ENCODE data around the gene C1QTNF4. TPM values are rescaled to one million over a fixed set of nuclear protein-coding genes. Genes with fewer than 3 reads are reported as not detected.
A peak's percentile ranks its signal among the peaks of the same experiment; 100 is the strongest.
"Not testable (repeated sequence)": the region's sequence is repeated elsewhere in the genome, so short reads cannot be mapped to it uniquely, and the experiment has no call there.

C1QTNF4 gene
- total RNA-seq, 5 donors from 2014 or later (not counting 1 experiment from before 2014, with no cell fraction given): 0.53 to 2.0 (median 1.5) TPM

DNA sequence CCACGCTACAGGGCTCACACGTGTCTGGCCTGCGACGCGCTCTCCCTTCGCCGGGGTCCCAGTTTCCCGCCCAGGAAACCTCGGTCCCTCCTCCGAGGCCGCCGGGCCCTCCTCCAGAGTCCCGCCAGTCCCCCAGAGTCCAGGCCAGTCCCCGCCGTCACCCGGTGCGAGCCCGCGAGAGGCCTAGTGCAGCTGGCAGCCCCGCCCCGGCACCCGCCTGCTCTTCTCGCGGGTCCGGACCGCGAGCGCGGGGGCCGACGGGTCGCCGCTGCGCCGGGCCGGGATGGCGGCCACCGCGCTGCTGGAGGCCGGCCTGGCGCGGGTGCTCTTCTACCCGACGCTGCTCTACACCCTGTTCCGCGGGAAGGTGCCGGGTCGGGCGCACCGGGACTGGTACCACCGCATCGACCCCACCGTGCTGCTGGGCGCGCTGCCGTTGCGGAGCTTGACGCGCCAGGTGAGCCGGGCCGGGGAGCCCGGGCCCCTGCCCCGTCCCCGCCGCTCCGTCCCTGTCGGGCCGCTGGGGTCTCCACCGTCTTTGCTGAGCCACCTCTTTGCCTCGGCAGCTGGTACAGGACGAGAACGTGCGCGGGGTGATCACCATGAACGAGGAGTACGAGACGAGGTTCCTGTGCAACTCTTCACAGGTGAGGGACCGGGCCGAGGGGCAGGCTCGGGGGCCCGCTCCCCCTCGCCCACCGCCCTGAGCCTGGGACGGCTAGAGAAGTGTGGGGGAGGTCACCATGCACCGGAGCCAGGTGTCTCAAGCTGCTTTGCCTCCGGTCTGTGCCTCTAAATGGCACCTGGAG, 28.7 kb downstream of the C1QTNF4 start, which contains the start of gene PTPMT1:
Gene PTPMT1 (plus strand): TSS at position 260 of the 809 bp plus-strand sequence. CDS start 24 bp downstream, at position 284.
- Histone ChIP-seq H3K27ac (ENCODE audit: low read length) (peak within 1 kb of the TSS; percentile 81), H3K36me3 (ENCODE audit: control insufficient read depth in 2 of 2, extremely low read depth in 1 of 2, insufficient read depth in 1 of 2, low read length in 1 of 2) (peaks cover 0 to 9% of the 10 kb centered on the region in 2 donors), H3K4me1 (ENCODE audit: control insufficient read depth in 1 of 2, extremely low read depth in 1 of 2, insufficient read depth in 2 of 2, low read length in 2 of 2) (peaks cover 4 to 24% of the 10 kb centered on the region in 2 experiments), H3K9me3 (no peaks in the 10 kb centered on the region), H3K27me3 (replicated peaks in 1 of 2; ENCODE audit: control insufficient read depth in 2 of 2, extremely low read depth in 1 of 2, insufficient read depth in 2 of 2, low read length in 1 of 2) (no peaks in the 10 kb centered on the region), H3K4me3 (ENCODE audit: control insufficient read depth in 1 of 2, extremely low read depth in 1 of 2, low read length in 1 of 2) (peak within 1 kb of the TSS; percentile 83 to 91)
- peak; percentile 87 to 93 (median 90) for ATAC-seq (replicated peaks in 1 of 4)
- ChIA-PET CTCF (interaction anchor here (0.6 to 1.9 kb wide), 4 partner anchors 8 to 14 kb away, joined by 3 to 11 read pairs (median 4); partner anchors contain the start of genes KBTBD4 (in 1 of the 2) and NDUFS3 (in 1 of the 2)), POLR2A (interaction anchor here (0.5 to 1.4 kb wide), 5 partner anchors 11 to 56 kb away, joined by 3 to 4 read pairs (median 3); no protein-coding TSS in a partner anchor)
- Mint-ChIP-seq H3K36me3 (no peaks in the 10 kb centered on the region), H3K27ac (peak within 1 kb of the TSS; percentile 76 to 85), H3K4me3 (peak within 1 kb of the TSS; percentile 77 to 83 (median 79)), H3K9me3 (no peaks in the 10 kb centered on the region), H3K4me1 (peaks cover 8 to 24% (median 22%) of the 10 kb centered on the region in 3 donors), H3K27me3 (no peaks in the 10 kb centered on the region)
- under 1% methylated on average over 86 of the region's 86 CpGs for WGBS (ENCODE audit: insufficient coverage)
- peak; percentile 12 to 71 (median 51) for DNase-seq

DNA sequence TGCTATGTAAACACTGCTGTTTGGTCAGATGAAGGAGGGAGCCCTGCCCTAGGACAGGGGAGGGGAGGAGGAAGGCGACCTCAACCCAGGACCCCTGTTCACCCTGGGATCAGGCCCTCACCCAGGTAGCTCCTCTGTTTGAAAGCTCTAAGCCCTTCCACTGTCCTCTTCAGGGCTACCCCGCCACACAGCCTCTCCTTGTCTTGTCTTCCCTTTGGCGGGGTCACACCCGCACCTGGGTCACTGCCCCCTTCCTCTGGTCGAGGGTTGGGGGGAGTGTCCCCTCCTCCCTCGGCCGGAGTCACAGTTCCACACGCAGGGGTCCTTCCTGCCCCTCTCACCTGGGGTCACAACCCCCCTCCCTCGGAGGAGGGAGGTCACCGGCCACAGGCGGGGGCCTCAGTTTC, 29.3 kb downstream of the C1QTNF4 start:
- no peaks in the 10 kb centered on the region for H3K9me3 ChIP-seq
- H3K27me3 ChIP-seq (replicated peaks in 1 of 2; ENCODE audit: control insufficient read depth in 2 of 2, extremely low read depth in 1 of 2, insufficient read depth in 2 of 2, low read length in 1 of 2): no peaks in the 10 kb centered on the region
- POLR2A ChIA-PET: interaction anchor here (0.5 to 1.4 kb wide), 7 partner anchors 13 to 350 kb away, joined by 3 to 5 read pairs (median 4); partner anchors contain the start of gene DDB2 (in 1 of the 2)
- ATAC-seq (replicated peaks in 1 of 4) (peak in 3 of 4 experiments; percentile 6 to 11 (median 8)), DNase-seq (no peak)
- Mint-ChIP-seq H3K9me3 (no peaks in the 10 kb centered on the region), H3K4me3 (peak overlapping the region; percentile 74 to 80 (median 77)), H3K27me3 (no peaks in the 10 kb centered on the region), H3K27ac (peak overlapping the region; percentile 43 to 85), H3K4me1 (peaks cover 8 to 24% (median 19%) of the 10 kb centered on the region in 3 donors), H3K36me3 (no peaks in the 10 kb centered on the region)
- CTCF ChIA-PET: interaction anchor here (0.5 to 1.5 kb wide), 8 partner anchors 9 to 156 kb away, joined by 3 to 6 read pairs (median 4); partner anchors contain the start of gene CELF1 (in 1 of the 2)
- H3K36me3 ChIP-seq (ENCODE audit: control insufficient read depth in 2 of 2, extremely low read depth in 1 of 2, insufficient read depth in 1 of 2, low read length in 1 of 2): peaks cover 0 to 5% of the 10 kb centered on the region in 2 donors
- WGBS (ENCODE audit: insufficient coverage): 0% methylated on average over 1 of the region's 11 CpGs
- peak overlapping the region; percentile 81 for H3K27ac ChIP-seq (ENCODE audit: low read length)
- peak overlapping the region; percentile 83 to 91 for H3K4me3 ChIP-seq (ENCODE audit: control insufficient read depth in 1 of 2, extremely low read depth in 1 of 2, low read length in 1 of 2)
- H3K4me1 ChIP-seq (ENCODE audit: control insufficient read depth in 1 of 2, extremely low read depth in 1 of 2, insufficient read depth in 2 of 2, low read length in 2 of 2): peaks cover 4 to 24% of the 10 kb centered on the region in 2 experiments

DNA sequence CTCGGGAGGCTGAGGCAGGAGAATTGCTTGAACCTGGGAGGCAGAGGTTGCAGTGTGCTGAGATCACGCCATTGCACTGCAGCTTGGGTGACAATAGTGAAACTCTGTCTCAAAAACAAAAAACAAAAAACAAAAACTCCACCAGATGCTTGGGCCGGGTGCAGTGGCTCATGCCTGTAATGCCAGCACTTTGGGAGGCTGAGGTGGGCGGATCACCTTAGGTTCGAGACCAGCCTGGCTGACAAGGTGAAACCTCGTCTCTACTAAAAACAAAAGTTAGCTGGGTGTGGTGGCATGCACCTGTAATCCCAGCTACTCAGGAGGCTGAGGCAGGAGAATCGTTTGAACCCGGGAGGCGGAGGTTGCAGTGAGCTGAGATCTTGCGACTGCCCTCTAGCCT, 29.8 kb downstream of the C1QTNF4 start:
- H3K4me1 ChIP-seq (ENCODE audit: control insufficient read depth in 1 of 2, extremely low read depth in 1 of 2, insufficient read depth in 2 of 2, low read length in 2 of 2): peaks cover 4 to 24% of the 10 kb centered on the region in 2 experiments
- not testable (repeated sequence) for H3K27me3 Mint-ChIP-seq; DNase-seq; H3K27ac ChIP-seq (ENCODE audit: low read length); H3K9me3 Mint-ChIP-seq; H3K36me3 Mint-ChIP-seq; H3K4me3 ChIP-seq (ENCODE audit: control insufficient read depth in 1 of 2, extremely low read depth in 1 of 2, low read length in 1 of 2); H3K27me3 ChIP-seq (replicated peaks in 1 of 2; ENCODE audit: control insufficient read depth in 2 of 2, extremely low read depth in 1 of 2, insufficient read depth in 2 of 2, low read length in 1 of 2); H3K36me3 ChIP-seq (ENCODE audit: control insufficient read depth in 2 of 2, extremely low read depth in 1 of 2, insufficient read depth in 1 of 2, low read length in 1 of 2); ATAC-seq (replicated peaks in 1 of 4); H3K9me3 ChIP-seq
- Mint-ChIP-seq H3K27ac (peak overlapping the region in 1 of 2 donors; percentile 55), H3K4me3 (peak overlapping the region; percentile 47 to 77 (median 69)), H3K4me1 (peaks cover 8 to 22% (median 19%) of the 10 kb centered on the region in 3 donors)
- WGBS (ENCODE audit: insufficient coverage): 86% methylated on average over 5 of the region's 10 CpGs
- POLR2A ChIA-PET: interaction anchor here (0.6 to 1.4 kb wide), 6 partner anchors 13 to 350 kb away, joined by 3 to 5 read pairs (median 4); partner anchors contain the start of gene DDB2 (in 1 of the 2)
- CTCF ChIA-PET: interaction anchor here (0.5 to 1.5 kb wide), 8 partner anchors 8 to 190 kb away, joined by 3 to 6 read pairs (median 4); partner anchors contain the start of gene CELF1 (in 1 of the 2)

DNA sequence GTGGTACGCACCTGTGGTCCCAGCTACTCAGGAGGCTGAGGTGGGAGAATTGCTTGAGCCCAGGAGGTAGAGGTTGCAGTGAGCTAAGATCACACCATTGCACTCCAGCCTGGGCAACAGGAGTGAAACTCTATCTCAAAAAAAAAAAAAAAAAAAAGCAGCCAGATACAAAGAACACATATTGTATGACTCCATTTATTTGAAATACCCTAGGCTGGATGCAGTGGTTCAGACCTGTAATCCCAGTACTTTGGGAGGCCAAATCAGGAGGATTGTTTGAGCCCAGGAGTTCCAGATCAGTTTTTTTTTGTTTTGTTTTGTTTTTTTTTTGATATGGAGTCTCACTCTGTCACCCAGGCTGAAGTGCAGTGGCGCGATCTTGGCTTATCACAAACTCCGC, 31.8 kb downstream of the C1QTNF4 start:
- not testable (repeated sequence) for H3K27ac Mint-ChIP-seq; H3K9me3 Mint-ChIP-seq; H3K36me3 Mint-ChIP-seq; H3K27ac ChIP-seq (ENCODE audit: low read length); H3K27me3 ChIP-seq (replicated peaks in 1 of 2; ENCODE audit: control insufficient read depth in 2 of 2, extremely low read depth in 1 of 2, insufficient read depth in 2 of 2, low read length in 1 of 2); H3K36me3 ChIP-seq (ENCODE audit: control insufficient read depth in 2 of 2, extremely low read depth in 1 of 2, insufficient read depth in 1 of 2, low read length in 1 of 2); H3K27me3 Mint-ChIP-seq; DNase-seq; H3K9me3 ChIP-seq; H3K4me3 Mint-ChIP-seq; H3K4me3 ChIP-seq (ENCODE audit: control insufficient read depth in 1 of 2, extremely low read depth in 1 of 2, low read length in 1 of 2); ATAC-seq (replicated peaks in 1 of 4)
- peaks cover 4 to 24% of the 10 kb centered on the region in 2 experiments for H3K4me1 ChIP-seq (ENCODE audit: control insufficient read depth in 1 of 2, extremely low read depth in 1 of 2, insufficient read depth in 2 of 2, low read length in 2 of 2)
- CTCF ChIA-PET: interaction anchor here in 1 of 2 donors (0.7 kb wide), 1 partner anchor 55 kb away, joined by 5 read pairs; no protein-coding TSS in a partner anchor
- no CpG with 5 or more reads among the region's 4 CpGs for WGBS (ENCODE audit: insufficient coverage)
- POLR2A ChIA-PET: interaction anchor here (0.6 to 0.7 kb wide), 3 partner anchors 12 to 330 kb away, joined by 3 to 5 read pairs (median 5); no protein-coding TSS in a partner anchor
- H3K4me1 Mint-ChIP-seq: peaks cover 8 to 22% (median 19%) of the 10 kb centered on the region in 3 donors

DNA sequence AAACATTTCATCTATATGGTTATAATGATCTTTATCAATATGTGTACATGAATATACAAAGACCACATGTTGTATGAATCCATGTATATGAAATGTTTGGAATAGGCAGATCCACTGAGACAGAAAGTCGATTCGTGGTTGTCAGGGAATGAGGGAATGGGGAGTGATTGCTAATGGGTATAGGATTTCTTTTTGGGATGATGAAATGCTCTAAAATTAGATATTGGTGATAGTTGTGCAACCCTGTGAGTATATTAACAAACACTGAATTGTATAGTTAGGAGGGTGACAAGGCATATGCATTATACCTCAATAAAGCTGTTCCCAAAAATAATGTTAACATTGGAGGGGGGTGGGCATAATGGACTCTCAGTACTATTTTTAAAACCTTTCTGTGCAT, 33.8 kb downstream of the C1QTNF4 start:
- no peak overlapping the region for H3K4me3 ChIP-seq (ENCODE audit: control insufficient read depth in 1 of 2, extremely low read depth in 1 of 2, low read length in 1 of 2)
- Mint-ChIP-seq H3K27ac (no peak overlapping the region), H3K9me3 (no peaks in the 10 kb centered on the region), H3K36me3 (no peaks in the 10 kb centered on the region), H3K4me1 (peaks cover 0 to 12% (median 6%) of the 10 kb centered on the region in 3 donors), H3K27me3 (no peaks in the 10 kb centered on the region), H3K4me3 (no peak overlapping the region)
- no peak for DNase-seq
- POLR2A ChIA-PET: interaction anchor here in 1 of 2 donors (0.5 kb wide), 1 partner anchor 305 kb away, joined by 6 read pairs; no protein-coding TSS in a partner anchor
- H3K4me1 ChIP-seq (ENCODE audit: control insufficient read depth in 1 of 2, extremely low read depth in 1 of 2, insufficient read depth in 2 of 2, low read length in 2 of 2): peaks cover 2 to 12% of the 10 kb centered on the region in 2 experiments
- CTCF ChIA-PET: interaction anchor here in 1 of 2 donors (0.5 to 0.6 kb wide), 2 partner anchors 15 to 305 kb away, joined by 3 read pairs; no protein-coding TSS in a partner anchor
- ATAC-seq (replicated peaks in 1 of 4): no peak
- H3K27me3 ChIP-seq (replicated peaks in 1 of 2; ENCODE audit: control insufficient read depth in 2 of 2, extremely low read depth in 1 of 2, insufficient read depth in 2 of 2, low read length in 1 of 2): no peaks in the 10 kb centered on the region
- no peak overlapping the region for H3K27ac ChIP-seq (ENCODE audit: low read length)
- H3K9me3 ChIP-seq: no peaks in the 10 kb centered on the region
- WGBS (ENCODE audit: insufficient coverage): 100% methylated on average over 2 of the region's 2 CpGs
- H3K36me3 ChIP-seq (ENCODE audit: control insufficient read depth in 2 of 2, extremely low read depth in 1 of 2, insufficient read depth in 1 of 2, low read length in 1 of 2): no peaks in the 10 kb centered on the region

DNA sequence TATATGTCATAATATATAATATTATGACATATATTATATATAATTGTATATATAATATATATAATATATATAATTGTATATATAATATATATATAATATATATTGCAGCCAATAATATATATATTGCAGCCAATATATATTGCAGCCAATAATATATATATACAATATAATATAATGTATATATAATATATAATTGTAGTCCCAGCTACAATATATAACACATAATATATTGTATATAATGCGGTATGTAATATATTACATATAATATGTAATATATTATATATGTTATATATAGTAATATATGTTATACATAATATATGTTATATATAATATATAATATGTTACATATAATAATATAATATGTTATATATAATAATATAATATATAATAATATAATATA, 35.5 kb downstream of the C1QTNF4 start:
- Mint-ChIP-seq H3K27ac (no peak overlapping the region), H3K27me3 (no peaks in the 10 kb centered on the region), H3K9me3 (no peaks in the 10 kb centered on the region), H3K4me3 (no peak overlapping the region), H3K4me1 (peaks cover 0 to 6% (median 3%) of the 10 kb centered on the region in 3 donors), H3K36me3 (no peaks in the 10 kb centered on the region)
- Histone ChIP-seq H3K4me1 (ENCODE audit: control insufficient read depth in 1 of 2, extremely low read depth in 1 of 2, insufficient read depth in 2 of 2, low read length in 2 of 2) (peaks cover 0 to 1% of the 10 kb centered on the region in 2 experiments), H3K9me3 (no peaks in the 10 kb centered on the region), H3K27ac (ENCODE audit: low read length) (no peak overlapping the region), H3K4me3 (ENCODE audit: control insufficient read depth in 1 of 2, extremely low read depth in 1 of 2, low read length in 1 of 2) (no peak overlapping the region), H3K27me3 (replicated peaks in 1 of 2; ENCODE audit: control insufficient read depth in 2 of 2, extremely low read depth in 1 of 2, insufficient read depth in 2 of 2, low read length in 1 of 2) (no peaks in the 10 kb centered on the region), H3K36me3 (ENCODE audit: control insufficient read depth in 2 of 2, extremely low read depth in 1 of 2, insufficient read depth in 1 of 2, low read length in 1 of 2) (no peaks in the 10 kb centered on the region)
- WGBS (ENCODE audit: insufficient coverage): no CpG with 5 or more reads among the region's 1 CpG
- ATAC-seq (replicated peaks in 1 of 4) (no peak), DNase-seq (no peak)
- POLR2A ChIA-PET: no interaction called here
- CTCF ChIA-PET: no interaction called here
